H1 (cell line): Measurements from ENCODE around the gene STX8. TPM values are rescaled to one million over a fixed set of nuclear protein-coding genes. Genes with fewer than 3 reads are reported as not detected.

Source experiments
- CTCF ChIA-PET: fragments of 300-600 bp; sonication (Branson Sonifier 250); formaldehyde crosslinking; loops from one replicate; lab custom pipeline; 2021; ENCODE audit not compliant: partially characterized antibody; lab: Charles Lee
- POLR2A ChIA-PET: fragments of 300-600 bp; sonication (Branson Sonifier 250); formaldehyde crosslinking; loops from one replicate; lab custom pipeline; 2021; ENCODE audit warnings: inconsistent platforms; ENCODE audit not compliant: partially characterized antibody; lab: Charles Lee
- DNase-seq, 2 experiments: peaks; one replicate each; pipeline versions ENCODE4 v3.0.0 to v3.0.0-alpha.2; 2010 to 2022; ENCODE audit warnings: low spot score in 2 of 2, low read depth in 1 of 2, mixed read lengths in 1 of 2
- FAIRE-seq: peaks from 2 replicates; lab custom pipeline; 2011; peaks lifted over from hg19 to GRCh38; lab: Jason Lieb, UNC
- H2AFZ ChIP-seq: 2 replicates; pipeline ENCODE4 v1.8.1; 2012; ENCODE audit warnings: low read length, inconsistent platforms
- H2AK5ac ChIP-seq: 2 replicates; pipeline ENCODE4 v1.6.1; 2013; ENCODE audit warnings: low read depth, low read length
- H2BK120ac ChIP-seq: replicated peaks from 2 replicates; pipeline ENCODE3; 2013; ENCODE audit warnings: low read depth, low read length, inconsistent platforms
- H2BK12ac ChIP-seq: 2 replicates; pipeline ENCODE4 v1.6.1; 2013; ENCODE audit warnings: low read depth, low read length
- H2BK15ac ChIP-seq: 2 replicates; pipeline ENCODE4 v1.6.1; 2013; ENCODE audit warnings: low read length
- H2BK20ac ChIP-seq: 2 replicates; pipeline ENCODE4 v1.6.1; 2013; ENCODE audit warnings: low read length
- H2BK5ac ChIP-seq: 2 replicates; pipeline ENCODE4 v1.6.1; 2013; ENCODE audit warnings: low read depth, low read length
- H3K14ac ChIP-seq: 2 replicates; pipeline ENCODE4 v1.6.1; 2013; ENCODE audit warnings: inconsistent platforms; ENCODE audit not compliant: insufficient read length
- H3K18ac ChIP-seq: 2 replicates; pipeline ENCODE4 v1.6.1; 2013; ENCODE audit warnings: low read length; ENCODE audit errors: extremely low read depth
- H3K23ac ChIP-seq: 2 replicates; pipeline ENCODE4 v1.6.1; 2013; ENCODE audit warnings: inconsistent platforms; ENCODE audit not compliant: insufficient read length
- H3K23me2 ChIP-seq: 2 replicates; pipeline ENCODE4 v1.6.1; 2013; ENCODE audit warnings: low read depth, low read length
- H3K27ac ChIP-seq: 2 replicates; pipeline ENCODE4 v1.6.1; 2011; ENCODE audit warnings: low read depth, low read length, inconsistent platforms
- H3K27me3 ChIP-seq, 4 experiments: replicated peaks in 1 of 4; 1 replicate in 1 of 4; 2 replicates in 3 of 4; pipeline versions ENCODE4 v1.6.1 to v1.8.1; 2011 to 2013; ENCODE audit warnings: low read length in 3 of 4, mild to moderate bottlenecking in 3 of 4, inconsistent platforms in 2 of 4, mixed read lengths in 2 of 4, moderate library complexity in 1 of 4; ENCODE audit not compliant: control insufficient read depth in 3 of 4, insufficient read depth in 3 of 4; ENCODE audit errors: extremely low read depth in 1 of 4
- H3K36me3 ChIP-seq, 4 experiments: 2 replicates each; pipeline versions ENCODE4 v1.6.1 to v1.8.1; 2011 to 2013; ENCODE audit warnings: mild to moderate bottlenecking in 4 of 4, low read length in 3 of 4, moderate library complexity in 2 of 4, control low read depth in 1 of 4, inconsistent platforms in 1 of 4; ENCODE audit not compliant: insufficient read depth in 4 of 4, control insufficient read depth in 2 of 4
- H3K4ac ChIP-seq: replicated peaks from 2 replicates; pipeline ENCODE3; 2013; ENCODE audit warnings: low read length, low read depth, mixed read lengths, inconsistent platforms; ENCODE audit not compliant: insufficient read length
- H3K4me1 ChIP-seq, 4 experiments: replicated peaks in 1 of 4; 1 replicate in 1 of 4; 2 replicates in 3 of 4; pipeline versions ENCODE4 v1.6.1 to v1.8.1; 2011 to 2013; ENCODE audit warnings: low read length in 3 of 4, inconsistent platforms in 2 of 4, mixed read lengths in 1 of 4; ENCODE audit not compliant: insufficient read depth in 4 of 4, control insufficient read depth in 3 of 4
- H3K4me2 ChIP-seq, 2 experiments: 2 replicates each; pipeline versions ENCODE4 v1.6.1 to v1.8.1; 2011 to 2013; ENCODE audit warnings: low read depth in 2 of 2, low read length in 2 of 2, control low read depth in 1 of 2, inconsistent platforms in 1 of 2, mild to moderate bottlenecking in 1 of 2; ENCODE audit not compliant: insufficient read depth in 1 of 2
- H3K4me3 ChIP-seq, 4 experiments: fragments of 200-600, 300-600 bp in 1 of 4; sonication (generic), shearing (Covaris generic), sonication (Bioruptor Twin) in 1 of 4; 2 replicates each; pipeline versions ENCODE4 v1.5.1 to v1.8.1; 2011 to 2016; ENCODE audit warnings: low read length in 4 of 4, low read depth in 3 of 4, control low read depth in 2 of 4, inconsistent platforms in 2 of 4, mild to moderate bottlenecking in 2 of 4, mixed read lengths in 1 of 4, moderate library complexity in 1 of 4; ENCODE audit not compliant: insufficient read depth in 2 of 4; ENCODE audit errors: extremely low read depth in 1 of 4
- H3K56ac ChIP-seq: replicated peaks from 2 replicates; pipeline ENCODE3; 2013; ENCODE audit warnings: low read depth, mild to moderate bottlenecking, mixed read lengths, low read length, inconsistent platforms; ENCODE audit not compliant: insufficient read length
- H3K79me1 ChIP-seq: 2 replicates; pipeline ENCODE4 v1.6.1; 2013; ENCODE audit warnings: low read depth, low read length, control low read depth
- H3K79me2 ChIP-seq, 2 experiments: 2 replicates each; pipeline versions ENCODE4 v1.6.1 to v1.8.1; 2012 to 2013; ENCODE audit warnings: low read length in 2 of 2, mild to moderate bottlenecking in 2 of 2, inconsistent platforms in 1 of 2; ENCODE audit not compliant: insufficient read depth in 2 of 2, control insufficient read depth in 1 of 2
- H3K9ac ChIP-seq, 4 experiments: replicated peaks in 1 of 4; 1 replicate in 1 of 4; 2 replicates in 3 of 4; pipeline versions ENCODE4 v1.6.1 to v1.8.1; 2011 to 2013; ENCODE audit warnings: low read depth in 3 of 4, low read length in 3 of 4, control low read depth in 2 of 4, mild to moderate bottlenecking in 2 of 4, moderate library complexity in 2 of 4, inconsistent platforms in 1 of 4; ENCODE audit errors: extremely low read depth in 1 of 4
- H3K9me3 ChIP-seq, 2 experiments: 2 replicates each; pipeline versions ENCODE4 v1.6.1 to v1.8.1; 2012 to 2013; ENCODE audit warnings: mild to moderate bottlenecking in 2 of 2, moderate library complexity in 2 of 2, control low read depth in 1 of 2, inconsistent platforms in 1 of 2, low read depth in 1 of 2, low read length in 1 of 2, mixed read lengths in 1 of 2; ENCODE audit not compliant: insufficient read depth in 2 of 2
- H4K20me1 ChIP-seq, 2 experiments: replicated peaks in 1 of 2; 2 replicates each; pipeline versions ENCODE3 to v1.8.1; 2011 to 2013; ENCODE audit warnings: inconsistent platforms in 2 of 2, low read length in 2 of 2, mild to moderate bottlenecking in 1 of 2; ENCODE audit not compliant: insufficient read depth in 2 of 2, control insufficient read depth in 1 of 2
- H4K5ac ChIP-seq: 2 replicates; pipeline ENCODE4 v1.6.1; 2013; ENCODE audit warnings: low read length, low read depth, mixed read lengths, inconsistent platforms; ENCODE audit not compliant: insufficient read length
- H4K8ac ChIP-seq: 2 replicates; pipeline ENCODE4 v1.8.0; 2013; ENCODE audit warnings: mild to moderate bottlenecking, moderate library complexity, low read length, inconsistent platforms; ENCODE audit not compliant: insufficient read depth; ENCODE audit errors: extremely low read depth
- H4K91ac ChIP-seq: replicated peaks from 2 replicates; pipeline ENCODE3; 2013; ENCODE audit warnings: low read length, mixed read lengths, inconsistent platforms; ENCODE audit not compliant: insufficient read length
- BRCA1 ChIP-seq: IDR thresholded peaks from 2 replicates; pipeline ENCODE4 v1.6.1; 2012; ENCODE audit warnings: low read depth, low read length, improper control_type of control experiment
- GABPA ChIP-seq: IDR thresholded peaks from 2 replicates; pipeline ENCODE4 v1.6.1; 2011; ENCODE audit warnings: mild to moderate bottlenecking, low read length, moderate library complexity, borderline replicate concordance; ENCODE audit not compliant: insufficient read depth
- SAP30 ChIP-seq: fragments of 300-600 bp; sonication (generic); IDR thresholded peaks from 2 replicates; pipeline ENCODE4 v1.7.1; 2012; ENCODE audit warnings: low read length, moderate library complexity, mild to moderate bottlenecking, inconsistent platforms; ENCODE audit not compliant: insufficient read depth, insufficient replicate concordance
- SIN3A ChIP-seq, 2 experiments: IDR thresholded peaks in 1 of 2; conservative IDR thresholded peaks in 1 of 2; 2 replicates each; pipeline ENCODE4 v1.6.1; 2011 to 2012; ENCODE audit warnings: low read length in 2 of 2, improper control_type of control experiment in 1 of 2, low read depth in 1 of 2, mild to moderate bottlenecking in 1 of 2
- SUZ12 ChIP-seq: fragments of 200-600 bp; sonication (generic); IDR thresholded peaks from 2 replicates; pipeline ENCODE4 v1.6.1; 2012; ENCODE audit warnings: mild to moderate bottlenecking, inconsistent platforms, low read length, moderate library complexity, mixed read lengths
- WGBS, 2 experiments: shearing (Covaris generic) in 1 of 2; methylation state at CpG; one replicate each; pipeline versions ENCODE4 v1.1.6 to v1.1.7; 2013 to 2015; ENCODE audit warnings: low lambda C conversion rate in 2 of 2, mixed read lengths in 2 of 2, inconsistent platforms in 1 of 2, low coverage in 1 of 2, missing lambda C conversion rate in 1 of 2; ENCODE audit not compliant: insufficient replicate concordance in 2 of 2, insufficient coverage in 1 of 2, insufficient read length in 1 of 2; ENCODE audit errors: extremely low coverage in 1 of 2, missing lambda C conversion rate in 1 of 2; 5-methylcytosine and 5-hydroxymethylcytosine counted together
- polyA plus RNA-seq, 7 experiments: library from polyadenylated mRNA; depleted of rRNA in 3 of 7; stranded (reverse) in 5 of 7; unstranded in 2 of 7; fragments of >200 nt in 5 of 7; fragments of 200-250 nt in 2 of 7; gene quantifications; 1 replicate in 5 of 7; 2 replicates in 1 of 7; 4 replicates in 1 of 7; pipeline versions ENCODE4 v1.2.1 to v1.2.3, GENCODE V29; 2011 to 2013; ENCODE audit warnings: missing spikeins in 2 of 7, mixed read lengths in 2 of 7
- total RNA-seq: library from RNA; stranded (reverse); fragmentation: NEBNext Ultra II Directional; extraction: Animal tissue kit (Norgen Biotek cat#: 25700); gene quantifications from 2 replicates; pipeline ENCODE4 v1.2.1, GENCODE V29; 2021

Gene STX8
- total and polyA plus RNA-seq, 2 of the 8 experiments (the other 6 are each of a cell fraction or from before 2014, with no cell fraction given): 22.8 to 42.5 TPM

- Histone ChIP-seq H3K79me1 (no peaks in the 10 kb centered on the region), H2AFZ (no peak overlapping the region), H2BK20ac (no peak overlapping the region), H3K56ac (no peak overlapping the region), H3K27me3 (no peaks in the 10 kb centered on the region), H4K5ac (no peak overlapping the region), H2BK15ac (no peak overlapping the region), H2BK5ac (no peak overlapping the region), H3K14ac (no peak overlapping the region), H2BK12ac (no peak overlapping the region), H4K8ac (no peak overlapping the region; the same call in 1 of the 2 replicates), H3K27ac (no peak overlapping the region), H3K23ac (no peak overlapping the region), H2BK120ac (no peak overlapping the region), H3K9ac (no peak overlapping the region), H3K4ac (no peak overlapping the region), H3K23me2 (no peaks in the 10 kb centered on the region), H3K4me3 (no peak overlapping the region), H3K9me3 (no peaks in the 10 kb centered on the region), H3K36me3 (no peaks in the 10 kb centered on the region), H3K18ac (peak overlapping the region; percentile 19; the same call in 1 of the 2 replicates), H4K20me1 (no peaks in the 10 kb centered on the region), H4K91ac (no peak overlapping the region), H2AK5ac (no peak overlapping the region), H3K79me2 (no peaks in the 10 kb centered on the region), H3K4me2 (no peak overlapping the region), H3K4me1 (peaks cover 0 to 8% (median 0%) of the 10 kb centered on the region in 4 experiments; a peak in 2 of 7 replicates)
- CTCF ChIA-PET: interaction anchor here (0.9 kb wide), 2 partner anchors 10 to 11 kb away, joined by 3 read pairs; no protein-coding TSS in a partner anchor
- WGBS, 2 experiments: 91% methylated on average over 21 of the region's 21 CpGs; no CpG with 5 or more reads in 1 of the 2 experiments
- DNase-seq (no peak), FAIRE-seq (no peak)
- POLR2A ChIA-PET: interaction anchor here (1.4 kb wide), 1 partner anchor 14 kb away, joined by 3 read pairs; no protein-coding TSS in a partner anchor
- no peak for TF ChIP-seq SAP30
- TF ChIP-seq GABPA: no peak
- no peak for TF ChIP-seq BRCA1
- no peak for TF ChIP-seq SUZ12
- TF ChIP-seq SIN3A (conservative IDR thresholded peaks at IDR 0.05 in 1 of 2, IDR thresholded peaks at IDR 0.05 in 1 of 2; ENCODE audit: low read depth in 1 of 2, low read length in 2 of 2): no peak
These were observed 328.1 kb downstream of the STX8 start for GRCh38 chr17:9247401-9247938.
